NT2/D1 (cell line): ENCODE measurements around the gene RCOR2.

Source experiments
- SUZ12 ChIP-seq: IDR thresholded peaks from 2 replicates; pipeline ENCODE4 v1.6.1; 2011; ENCODE audit not compliant: insufficient read length, insufficient read depth; ENCODE audit errors: extremely low read depth
- YY1 ChIP-seq: IDR thresholded peaks from 2 replicates; pipeline ENCODE4 v1.6.1; 2011; ENCODE audit not compliant: insufficient read length, insufficient read depth
- ZNF274 ChIP-seq: IDR thresholded peaks from 2 replicates; pipeline ENCODE4 v1.6.1; 2011; ENCODE audit warnings: mild to moderate bottlenecking, low read depth, low read length

GRCh38 chr11:63913866-63914830 is 2.8 kb downstream of the RCOR2 start:
- no peak for TF ChIP-seq ZNF274
- no peak for TF ChIP-seq SUZ12
- TF ChIP-seq YY1, result no peak
